Left kidney (tissue), 8 donors: ENCODE results near the gene CHPF2. TPM values are rescaled to one million over a fixed set of nuclear protein-coding genes. Genes with fewer than 3 reads are reported as not detected.

ENCODE experiments used
- DNase-seq: peaks from one replicate; pipeline ENCODE4 v3.0.0-alpha.2; 2013
- long read RNA-seq, 8 donors: transcript quantifications; one replicate each; lab custom pipeline, GENCODE V29; 2026
- polyA plus RNA-seq: library from polyadenylated mRNA; unstranded; fragments of 120-200 nt; gene quantifications from one replicate; pipeline ENCODE4 v1.2.1, GENCODE V29; 2013; ENCODE audit not compliant: insufficient read length

The CHPF2 gene, protein sequence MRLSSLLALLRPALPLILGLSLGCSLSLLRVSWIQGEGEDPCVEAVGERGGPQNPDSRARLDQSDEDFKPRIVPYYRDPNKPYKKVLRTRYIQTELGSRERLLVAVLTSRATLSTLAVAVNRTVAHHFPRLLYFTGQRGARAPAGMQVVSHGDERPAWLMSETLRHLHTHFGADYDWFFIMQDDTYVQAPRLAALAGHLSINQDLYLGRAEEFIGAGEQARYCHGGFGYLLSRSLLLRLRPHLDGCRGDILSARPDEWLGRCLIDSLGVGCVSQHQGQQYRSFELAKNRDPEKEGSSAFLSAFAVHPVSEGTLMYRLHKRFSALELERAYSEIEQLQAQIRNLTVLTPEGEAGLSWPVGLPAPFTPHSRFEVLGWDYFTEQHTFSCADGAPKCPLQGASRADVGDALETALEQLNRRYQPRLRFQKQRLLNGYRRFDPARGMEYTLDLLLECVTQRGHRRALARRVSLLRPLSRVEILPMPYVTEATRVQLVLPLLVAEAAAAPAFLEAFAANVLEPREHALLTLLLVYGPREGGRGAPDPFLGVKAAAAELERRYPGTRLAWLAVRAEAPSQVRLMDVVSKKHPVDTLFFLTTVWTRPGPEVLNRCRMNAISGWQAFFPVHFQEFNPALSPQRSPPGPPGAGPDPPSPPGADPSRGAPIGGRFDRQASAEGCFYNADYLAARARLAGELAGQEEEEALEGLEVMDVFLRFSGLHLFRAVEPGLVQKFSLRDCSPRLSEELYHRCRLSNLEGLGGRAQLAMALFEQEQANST
- polyA plus RNA-seq, result 21.2 TPM
- long read RNA-seq, donor 1, transcript CHPF2-201 (4 exons, 3,978 nt), result major isoform, 6 of 47 reads
- long read RNA-seq, donor 1, partial matches to known transcripts, result 26 of 47 reads
- long read RNA-seq, donor 1, other reads (novel, unspliced or antisense), result 15 of 47 reads
- long read RNA-seq, donor 2, partial matches to known transcripts, result 0 of 1 reads
- long read RNA-seq, donor 2, other reads (novel, unspliced or antisense), result 0 of 1 reads
- long read RNA-seq, donor 3, partial matches to known transcripts, result 0 of 1 reads
- long read RNA-seq, donor 3, other reads (novel, unspliced or antisense), result 0 of 1 reads
- long read RNA-seq, donor 4, result 0 reads
- long read RNA-seq, donor 5, partial matches to known transcripts, result 0 of 1 reads
- long read RNA-seq, donor 5, other reads (novel, unspliced or antisense), result 0 of 1 reads
- long read RNA-seq, donor 6, partial matches to known transcripts, result 0 of 4 reads
- long read RNA-seq, donor 6, other reads (novel, unspliced or antisense), result 0 of 4 reads
- long read RNA-seq, donor 7, transcript CHPF2-201 (4 exons, 3,978 nt), result major isoform, 6 of 6 reads
- long read RNA-seq, donor 7, partial matches to known transcripts, result 0 of 6 reads
- long read RNA-seq, donor 7, other reads (novel, unspliced or antisense), result 0 of 6 reads
- long read RNA-seq, donor 8, partial matches to known transcripts, result 0 of 3 reads
- long read RNA-seq, donor 8, other reads (novel, unspliced or antisense), result 0 of 3 reads

DNA sequence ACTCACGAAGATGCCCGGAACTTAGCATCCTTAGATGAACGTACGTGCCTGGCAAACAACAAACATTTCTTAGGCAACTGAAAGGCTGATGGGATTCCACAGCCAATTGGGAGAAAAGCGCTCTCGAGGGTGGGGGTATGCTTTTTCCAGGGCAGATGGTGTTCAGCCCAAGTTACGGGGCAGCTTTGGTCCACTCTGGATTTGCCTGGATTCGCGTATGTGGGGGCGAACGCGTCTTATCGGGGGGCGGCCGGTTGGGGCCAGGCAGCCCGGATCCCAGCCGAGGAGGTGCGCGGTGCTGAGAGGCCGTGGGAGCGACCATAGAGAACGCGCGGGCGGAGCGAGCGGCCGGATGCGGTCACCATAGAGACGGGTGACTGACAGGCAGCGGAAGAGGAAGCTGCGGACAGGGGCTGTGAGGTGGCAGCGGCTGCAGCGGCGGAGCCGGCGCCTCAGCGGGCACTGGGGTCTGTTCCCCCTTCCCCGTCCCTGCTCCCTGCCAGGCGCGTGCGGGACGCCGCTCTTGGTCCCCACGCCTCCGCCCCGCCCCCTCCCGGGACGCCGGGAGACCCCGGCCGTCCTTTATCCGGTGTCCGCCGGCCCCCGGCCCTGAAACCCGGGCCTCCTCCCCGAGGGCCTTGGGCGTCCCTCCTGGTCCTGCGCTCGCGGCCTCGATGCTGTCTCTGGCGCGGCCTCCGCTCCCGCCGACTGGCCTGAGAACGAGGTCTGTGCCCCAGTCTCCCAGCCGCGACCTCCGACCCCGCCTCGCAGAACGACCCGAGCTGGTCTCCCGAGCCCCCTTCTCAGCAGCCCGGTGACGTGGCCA is at the start of gene CHPF2:
TSS of gene CHPF2 (plus strand) at position 393 of the 826 bp plus-strand sequence. CDS start 1,529 bp downstream, outside the sequence.
- DNase-seq, result peak; percentile 81

DNA sequence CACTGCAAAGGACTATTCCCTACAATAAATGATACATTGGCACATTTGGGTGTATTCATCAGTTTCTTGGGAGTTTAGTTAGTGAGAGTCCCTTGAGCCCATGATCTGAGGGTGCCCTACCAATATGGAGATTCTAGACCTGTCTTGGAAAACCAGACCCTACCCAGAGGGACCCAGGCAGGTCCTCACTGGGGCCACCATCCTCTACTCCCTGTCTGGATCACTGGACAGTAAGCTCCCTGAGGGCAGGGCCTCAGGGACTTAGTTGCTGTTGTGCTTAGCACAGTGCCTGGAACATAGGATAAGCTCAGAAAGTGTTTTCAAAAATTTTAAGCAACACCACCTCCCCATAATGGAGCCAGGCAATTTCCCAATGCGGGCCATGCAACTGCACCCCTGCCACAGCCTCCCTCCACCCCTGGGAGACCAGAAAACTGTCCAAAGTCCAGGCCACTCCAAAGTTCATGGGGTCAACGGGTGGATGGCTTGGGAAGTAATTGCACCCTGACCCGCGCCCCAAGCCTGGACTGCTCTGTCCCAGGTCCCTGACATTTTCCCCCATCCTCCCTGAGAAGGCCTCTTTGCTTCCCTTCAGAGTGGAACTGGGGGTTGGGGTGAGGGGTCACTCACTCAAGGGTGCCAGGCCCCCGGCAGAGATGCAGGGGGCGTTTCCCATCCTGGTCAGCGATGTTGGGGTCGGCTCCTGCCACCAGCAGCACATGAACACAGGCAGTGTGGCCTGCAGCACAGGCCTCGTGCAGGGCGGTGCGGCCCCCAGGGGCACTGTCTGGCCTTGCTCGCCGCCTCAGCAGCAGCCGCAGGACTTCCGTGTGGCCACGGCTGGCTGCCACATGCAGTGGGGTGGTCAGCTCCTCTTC is 46.3 kb upstream of the CHPF2 start:
- DNase-seq, result no peak

DNA sequence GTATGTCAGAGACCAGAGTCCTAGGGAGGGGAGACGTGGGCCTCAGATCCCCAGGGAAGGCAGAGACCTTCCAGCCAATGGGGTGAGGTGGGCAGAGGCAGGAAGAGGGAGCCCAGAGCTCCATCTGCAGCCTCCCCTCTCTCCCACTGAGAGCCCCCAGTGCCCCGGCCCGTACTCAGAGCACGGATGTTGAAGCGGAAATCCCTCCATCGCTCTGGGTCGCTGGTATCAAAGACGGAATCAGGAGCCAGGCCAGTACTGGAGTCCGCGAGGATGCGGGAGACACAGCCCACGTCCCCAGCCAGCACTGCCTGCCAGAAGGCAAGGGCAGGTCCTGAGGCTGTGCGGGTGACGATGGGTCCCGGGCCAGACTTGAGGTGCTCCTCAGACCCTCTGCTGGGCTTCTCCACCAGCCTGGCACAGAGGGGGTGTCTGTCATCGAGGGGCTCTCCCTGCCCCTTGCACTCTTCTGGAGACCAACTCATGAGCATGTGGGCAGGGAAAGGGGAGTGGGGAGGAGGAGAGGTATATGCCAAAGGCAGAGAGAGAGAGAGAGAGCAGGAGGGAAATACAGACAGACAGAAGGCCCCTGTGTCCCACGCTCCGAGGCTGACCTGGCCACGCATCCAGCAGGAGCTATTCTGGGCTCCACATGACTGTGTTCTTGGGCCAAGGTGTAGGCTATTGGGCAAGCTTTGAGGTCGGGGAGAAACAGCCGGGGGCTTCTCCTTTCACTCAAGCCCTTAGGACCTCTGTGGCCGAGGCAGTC is 45.5 kb upstream of the CHPF2 start, which contains the start of gene ASB10:
TSS of gene ASB10 (minus strand) at position 611 of the 769 bp plus-strand sequence. CDS start at position 491, 120 bp downstream.
- DNase-seq, result no peak

DNA sequence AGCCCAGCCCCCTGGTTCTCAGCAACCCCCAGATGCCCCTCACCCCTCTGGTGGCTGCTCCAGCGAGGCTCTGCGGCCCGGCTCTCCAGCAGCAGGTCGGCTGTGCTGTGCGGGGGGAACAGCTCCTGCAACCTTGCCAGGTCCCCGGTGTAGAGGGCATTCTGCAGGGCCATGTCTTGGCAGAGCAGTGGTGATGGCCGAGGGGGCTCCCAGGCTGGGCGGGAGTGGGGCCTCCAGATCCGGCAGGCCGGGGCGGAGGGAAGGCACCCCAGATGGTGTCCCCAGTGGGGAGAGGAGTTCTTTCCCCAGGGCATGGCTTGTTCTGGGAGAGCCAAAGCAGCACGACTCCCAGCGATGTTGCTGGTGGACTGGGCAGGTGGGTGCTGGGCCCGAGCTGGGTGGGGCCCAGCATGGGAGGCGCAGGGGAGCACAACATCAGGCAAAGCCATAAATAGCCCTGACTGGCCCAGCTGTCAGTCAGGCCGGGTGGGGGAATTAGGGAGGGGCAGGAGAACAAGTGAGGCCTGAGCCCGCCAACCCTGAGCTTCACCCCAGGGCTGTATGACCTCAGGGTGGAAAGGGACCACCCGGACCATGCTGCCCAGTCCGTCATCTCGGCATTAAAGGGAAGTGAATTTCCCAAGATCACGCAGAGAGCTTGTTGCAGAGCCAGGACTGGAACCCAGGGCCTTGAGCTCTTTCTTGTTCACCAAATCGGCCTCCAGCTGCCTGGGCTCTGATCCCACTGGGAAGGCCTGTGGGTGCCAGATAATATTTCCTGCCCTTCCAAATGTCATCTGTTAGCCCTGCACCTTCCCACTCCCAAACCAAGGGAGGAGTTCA is 44.7 kb upstream of the CHPF2 start:
- DNase-seq, result no peak

DNA sequence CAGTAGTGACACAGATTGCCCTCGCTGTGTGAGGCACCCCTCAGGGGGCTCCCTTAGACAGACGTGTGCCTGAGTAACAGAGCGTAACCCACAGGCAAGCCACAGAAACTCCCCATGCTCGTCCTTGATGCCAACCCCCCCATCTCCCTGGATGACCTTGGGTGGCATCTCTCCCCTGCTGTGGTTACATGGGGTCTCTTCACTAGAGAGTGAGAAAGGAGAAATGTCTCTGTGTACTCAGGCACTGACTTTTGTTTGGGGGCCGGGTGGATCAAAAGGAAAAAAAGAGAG is 44.1 kb upstream of the CHPF2 start:
- DNase-seq, result no peak

DNA sequence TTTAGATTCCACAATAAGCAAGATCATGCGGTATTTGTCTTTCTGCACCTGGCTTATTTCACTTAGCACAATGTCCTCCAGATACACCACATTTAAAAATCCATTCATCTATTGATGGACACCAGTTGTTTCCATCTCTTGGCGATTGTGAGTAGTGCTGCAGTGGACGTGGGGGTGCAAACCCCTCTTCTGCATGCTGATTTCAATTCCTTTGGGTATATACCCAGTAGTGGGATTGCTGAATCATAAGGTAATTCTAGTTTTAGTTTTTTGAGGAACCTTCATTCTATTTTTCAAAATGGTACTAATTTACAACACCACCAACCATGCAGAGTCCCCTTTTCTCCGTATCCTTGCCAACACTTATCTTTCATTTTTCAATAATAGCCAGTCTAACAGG is 43.2 kb upstream of the CHPF2 start:
- no peak for DNase-seq

DNA sequence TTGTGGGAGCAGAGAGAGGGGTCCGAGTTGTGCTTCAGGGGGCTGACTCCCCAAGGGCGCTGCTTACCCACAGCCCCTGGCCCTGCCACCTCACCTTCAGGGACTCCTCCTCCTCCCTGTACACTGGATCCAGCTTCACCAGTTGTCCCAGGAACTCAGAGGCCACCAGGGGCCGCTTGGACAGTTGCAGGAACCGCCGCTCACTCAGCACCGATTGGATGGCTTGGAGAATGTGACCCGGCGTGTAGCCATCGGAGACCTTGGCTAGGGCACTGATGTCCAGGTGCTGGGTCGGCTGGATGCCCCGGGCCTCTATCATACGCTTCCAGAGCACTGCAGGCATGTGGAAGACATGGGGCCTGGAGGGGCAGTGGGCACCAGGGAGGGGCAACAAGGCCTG is 40.7 kb upstream of the CHPF2 start:
- no peak for DNase-seq

DNA sequence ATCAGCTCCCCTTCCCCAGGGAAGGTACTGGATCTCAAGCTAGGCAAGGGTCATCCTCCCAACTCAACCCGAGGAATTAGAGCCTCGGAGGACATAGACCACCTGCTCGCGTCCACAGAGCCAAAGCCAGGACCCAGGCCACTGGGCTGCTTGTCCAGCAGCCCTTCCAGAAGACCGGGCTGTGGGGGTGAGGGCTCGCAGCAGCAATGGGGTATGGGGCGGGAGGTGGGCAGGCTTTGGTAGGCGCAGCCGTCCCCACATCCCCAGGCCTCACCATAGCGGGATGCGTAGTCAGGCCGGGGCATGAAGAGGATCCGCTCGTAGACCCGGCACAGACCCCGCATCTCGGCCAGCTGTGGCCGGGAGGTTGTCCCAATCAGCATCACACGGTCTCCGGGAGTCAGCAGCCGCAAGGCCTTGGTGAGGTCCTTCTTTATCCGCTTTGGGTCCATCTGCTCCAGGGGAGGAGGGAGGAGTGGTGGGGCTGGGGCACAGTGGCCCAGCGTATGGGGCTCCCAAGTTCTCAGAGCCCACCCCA is 40.2 kb upstream of the CHPF2 start:
- no peak for DNase-seq

DNA sequence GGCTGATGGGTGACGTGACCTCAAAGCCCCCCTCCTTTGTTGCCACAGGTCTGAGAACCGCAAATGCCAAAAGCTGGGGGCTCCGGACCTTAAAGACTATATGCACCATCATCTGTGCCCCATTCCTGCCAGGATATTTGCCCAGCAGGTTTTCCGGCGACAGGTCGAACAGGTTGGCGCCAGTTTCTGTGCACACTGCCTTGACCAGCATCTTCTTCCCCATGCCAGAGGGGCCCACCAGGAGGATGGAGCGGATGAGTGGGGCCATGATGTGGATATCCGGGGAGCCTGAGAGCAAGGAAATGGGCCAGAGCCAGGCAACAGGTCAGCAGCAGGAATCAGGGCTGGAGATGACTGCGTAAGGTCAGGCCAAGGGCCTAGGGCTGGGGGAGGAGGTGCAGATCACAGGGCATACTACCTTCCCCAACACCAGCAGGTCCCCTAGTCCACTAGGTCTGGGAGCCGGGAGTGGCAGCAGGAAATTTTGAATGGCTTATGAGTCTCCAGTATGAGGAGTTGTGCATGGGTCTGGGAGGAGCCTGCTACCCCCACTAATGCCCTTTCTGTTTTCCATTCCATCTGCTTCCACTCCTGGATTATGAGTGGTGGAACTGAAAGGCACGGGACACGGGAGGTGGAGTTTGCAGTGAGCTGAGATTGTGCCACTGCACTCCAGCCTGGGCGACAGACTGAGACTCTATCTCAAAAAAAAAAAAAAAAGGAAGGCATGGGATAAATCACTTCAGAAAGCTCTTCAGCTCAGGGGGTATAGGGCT is 38.9 kb upstream of the CHPF2 start:
- DNase-seq, result no peak

DNA sequence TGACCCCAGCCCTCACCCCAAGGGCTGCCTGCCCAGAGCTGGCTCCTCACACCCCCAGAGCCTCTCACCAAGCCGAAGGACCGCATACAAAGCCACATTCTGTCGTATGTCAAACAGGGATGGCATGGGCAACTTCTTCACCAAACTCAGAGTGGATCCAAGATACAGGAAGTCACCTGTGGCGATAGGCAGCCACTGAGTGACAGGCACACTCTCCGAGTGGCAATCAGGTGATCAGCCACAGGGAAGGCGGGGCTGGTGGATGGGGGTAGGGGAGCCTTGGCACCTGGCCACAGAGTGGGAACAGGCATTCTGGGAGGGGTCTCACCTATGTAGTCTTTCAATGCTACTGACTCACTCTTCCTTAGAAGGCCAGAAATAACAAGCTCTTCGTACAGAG is 38.1 kb upstream of the CHPF2 start:
- DNase-seq, result no peak

DNA sequence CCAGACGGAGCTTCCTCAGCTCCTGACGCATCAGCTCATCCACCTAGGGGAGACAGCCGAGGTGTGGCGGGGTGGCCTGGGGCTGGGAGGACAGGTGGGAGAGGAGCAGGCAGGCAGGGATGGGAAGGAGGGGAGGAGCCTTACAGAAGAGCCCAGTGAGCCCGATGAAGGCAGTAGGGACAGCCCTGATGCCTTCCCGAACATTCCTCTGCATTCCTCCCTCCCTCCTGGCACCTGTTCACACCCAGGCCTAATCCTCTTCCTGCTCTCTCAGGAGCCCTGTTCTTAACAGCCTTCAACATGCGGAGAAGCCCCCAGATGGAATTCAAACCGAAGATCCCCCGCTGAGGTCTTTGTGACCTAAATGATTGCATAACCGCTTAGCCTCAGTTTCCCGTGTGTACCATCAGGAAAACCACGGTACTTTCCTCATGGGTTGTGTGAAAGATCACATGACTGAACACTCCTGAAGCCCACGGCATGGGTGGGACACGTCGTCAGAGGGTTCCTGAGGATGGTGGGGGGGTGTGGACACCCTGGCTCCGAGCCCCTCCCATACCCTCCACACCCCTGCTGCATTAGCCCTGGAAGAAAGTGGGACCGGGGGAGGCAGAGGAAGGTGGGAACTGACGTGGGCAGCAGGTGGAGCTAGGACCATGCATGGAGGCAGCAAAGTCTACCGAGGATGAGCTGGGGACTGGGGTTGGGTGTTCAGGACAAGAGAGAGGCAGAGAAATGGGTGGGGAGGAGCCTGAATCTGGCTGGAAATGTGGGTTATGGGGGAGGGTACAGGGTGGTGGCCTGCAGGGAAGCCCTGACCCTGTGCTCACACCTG is 36.5 kb upstream of the CHPF2 start:
- DNase-seq, result no peak

DNA sequence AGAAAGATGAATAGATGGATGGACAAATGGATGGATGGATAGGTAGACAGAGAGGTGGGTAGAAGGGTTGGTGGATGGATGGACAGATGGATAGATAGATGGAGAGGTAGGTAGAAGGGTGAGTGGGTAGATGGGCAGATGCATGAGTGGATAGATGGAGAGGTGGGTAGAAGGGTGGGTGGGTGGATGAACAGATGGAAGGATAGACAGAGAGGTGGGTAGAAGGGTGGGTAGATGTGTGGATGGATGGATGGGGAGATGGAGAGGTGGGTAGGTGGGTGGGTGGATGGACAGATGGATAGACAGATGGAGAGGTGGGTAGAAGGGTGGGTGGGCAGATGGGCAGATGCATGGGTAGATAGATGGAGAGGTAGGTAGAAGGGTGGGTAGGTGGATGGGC is 34.4 kb upstream of the CHPF2 start:
- no peak for DNase-seq

DNA sequence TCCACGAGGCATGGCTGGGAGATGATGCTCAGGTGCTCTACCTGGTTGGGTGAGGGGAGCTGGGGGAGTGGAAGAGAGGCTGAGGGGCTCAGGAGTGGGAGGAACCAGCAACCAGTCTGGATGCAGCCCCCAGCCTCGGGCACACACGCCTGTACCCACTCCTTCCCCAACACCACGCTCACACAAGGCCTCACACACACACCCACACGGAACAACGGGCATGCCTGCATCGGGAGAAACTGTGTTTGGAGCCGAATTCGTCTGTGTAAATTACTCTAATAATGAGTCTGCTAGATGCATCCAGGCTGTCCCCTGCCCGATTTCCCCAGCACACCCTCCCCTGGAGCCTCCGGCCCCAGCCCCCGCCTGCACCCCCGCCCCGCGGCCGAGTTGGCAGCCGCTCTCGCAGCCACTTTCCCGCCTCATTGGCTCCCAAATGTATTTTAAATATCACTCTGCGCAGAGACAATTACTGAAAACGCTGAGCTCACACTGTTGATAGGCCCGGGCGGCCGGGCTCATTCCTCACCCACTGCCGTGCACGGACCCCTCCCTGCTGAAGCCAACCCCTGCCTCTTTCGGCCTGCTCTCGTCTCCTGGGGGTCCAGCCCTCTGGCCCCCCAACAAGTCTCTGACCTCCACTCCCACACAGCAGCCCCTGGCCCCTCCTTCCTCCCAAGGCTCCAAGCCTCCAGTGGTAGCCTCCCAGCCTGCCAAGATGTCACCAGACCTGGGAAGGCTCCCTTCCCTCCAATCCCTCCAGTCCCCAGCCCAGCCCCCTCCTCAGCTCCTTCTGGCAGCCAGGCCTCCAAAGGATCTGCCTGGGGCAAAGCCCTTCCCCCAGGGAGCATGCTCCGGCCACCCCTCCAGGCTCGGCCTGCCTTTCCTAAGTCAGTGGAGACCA is 33.1 kb upstream of the CHPF2 start:
- peak; percentile 41 for DNase-seq

DNA sequence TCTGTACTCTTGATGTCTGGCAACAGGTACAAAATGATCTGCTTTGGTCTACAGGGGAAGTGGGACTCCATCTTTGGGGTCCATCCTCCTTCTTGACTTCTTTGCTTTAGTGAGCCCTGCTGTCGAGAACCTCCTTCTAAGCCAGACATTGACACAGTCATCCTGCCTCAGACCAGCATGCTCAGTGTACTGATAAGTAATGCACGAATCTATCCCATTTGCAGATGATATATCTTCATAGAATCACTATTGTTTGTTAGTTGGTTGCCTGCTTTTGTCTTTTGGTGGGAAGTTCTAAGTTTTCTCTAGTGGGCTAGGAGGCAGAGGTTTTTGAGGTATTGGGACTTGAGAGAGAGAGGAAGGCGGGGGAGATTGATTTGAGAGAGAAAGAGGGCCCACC is 30.9 kb upstream of the CHPF2 start:
- DNase-seq, result no peak

DNA sequence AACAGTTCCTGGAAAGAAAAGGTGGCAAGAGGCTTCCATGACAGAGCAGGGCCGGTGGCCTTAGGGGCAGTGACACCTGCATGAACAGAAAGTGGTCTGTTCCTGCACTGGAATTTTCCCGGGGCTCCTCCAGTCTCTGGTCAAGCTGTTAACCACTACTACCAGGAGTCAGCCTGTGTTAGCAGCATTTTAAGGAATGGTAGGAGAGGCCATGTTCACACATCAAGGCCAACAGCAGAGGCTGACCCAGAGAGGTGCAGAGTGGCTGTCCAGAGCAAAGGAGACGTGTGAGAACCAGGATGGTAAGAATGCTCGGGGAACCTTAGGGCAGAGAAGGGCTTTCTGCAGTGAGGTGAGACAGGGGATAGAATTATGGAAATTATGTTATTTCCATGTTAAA is 30.5 kb upstream of the CHPF2 start:
- no peak for DNase-seq
